Gastroesophageal sphincter (tissue), 4 donors: Measurements from ENCODE around the gene KRTAP10-1. TPM values are rescaled to one million over a fixed set of nuclear protein-coding genes. Genes with fewer than 3 reads are reported as not detected.

Source experiments
- ATAC-seq: fragments of 150-250 bp; one replicate; pipeline ENCODE4 v1.9.1; 2016; ENCODE audit warnings: mild to moderate bottlenecking, moderate library complexity
- H3K27ac ChIP-seq, 4 donors: fragments of 200-600 bp; sonication (generic) in 3 of 4; 1 replicate in 3 of 4; 2 replicates in 1 of 4; pipeline ENCODE4 v1.5.1; 2016 to 2019
- H3K27me3 ChIP-seq: fragments of 200-600 bp; sonication (generic); one replicate; pipeline ENCODE4 v1.5.1; 2019
- H3K36me3 ChIP-seq, 2 donors: fragments of 200-600 bp; sonication (generic); one replicate each; pipeline ENCODE4 v1.5.1; 2019; ENCODE audit warnings: control low read depth in 1 of 2
- H3K4me1 ChIP-seq, 3 donors: fragments of 200-600 bp; sonication (generic); 1 replicate in 2 of 3; 2 replicates in 1 of 3; pipeline ENCODE4 v1.5.1; 2016 to 2019; ENCODE audit warnings: control low read depth in 2 of 3
- H3K4me3 ChIP-seq, 2 donors: fragments of 200-600 bp; sonication (generic); one replicate each; pipeline ENCODE4 v1.5.1; 2019; ENCODE audit warnings: mild to moderate bottlenecking in 1 of 2, moderate library complexity in 1 of 2
- H3K9me3 ChIP-seq, 3 donors: fragments of 200-600 bp; sonication (generic); one replicate each; pipeline ENCODE4 v1.5.1; 2017 to 2019; ENCODE audit warnings: control low read depth in 2 of 3
- EP300 ChIP-seq: sonication (generic); formaldehyde crosslinking; IDR thresholded peaks from one replicate; pipeline ENCODE4 v1.6.1; 2017; ENCODE audit warnings: antibody characterized with exemption, mild to moderate bottlenecking
- POLR2A ChIP-seq, 2 donors: fragments of 450-650 bp; IDR thresholded peaks; one replicate each; pipeline ENCODE4 v1.6.1; 2017; ENCODE audit warnings: antibody characterized with exemption in 2 of 2, mild to moderate bottlenecking in 2 of 2, moderate library complexity in 1 of 2
- POLR2AphosphoS5 ChIP-seq: sonication (generic); formaldehyde crosslinking; IDR thresholded peaks from one replicate; pipeline ENCODE4 v1.6.1; 2017; ENCODE audit warnings: antibody characterized with exemption
- WGBS, 2 donors: methylation state at CpG; one replicate each; pipeline ENCODE4 v1.1.5; 2018; ENCODE audit warnings: low coverage in 1 of 2; 5-methylcytosine and 5-hydroxymethylcytosine counted together
- total RNA-seq, 4 donors: library from RNA; depleted of rRNA; stranded (reverse); fragments of >200 nt; gene quantifications; one replicate each; pipeline ENCODE4 v1.1.0, GENCODE V29; 2016
- TF ChIP-seq, protein P1 (sequence below), 4 experiments: fragments of 200-600 bp in 2 of 4; fragments of 450-650 bp in 2 of 4; sonication (generic) in 1 of 4; IDR thresholded peaks; one replicate each; pipeline ENCODE4 v1.5.1; 2017 to 2019; ENCODE audit warnings: antibody characterized with exemption in 4 of 4, mild to moderate bottlenecking in 2 of 4, moderate library complexity in 2 of 4

The KRTAP10-1 gene
- total RNA-seq, 4 donors from 2014 or later, result not detected

- no peak for ATAC-seq
- Histone ChIP-seq H3K9me3 (no peaks in the 10 kb centered on the region), H3K4me1 (peaks cover 0 to 9% (median 5%) of the 10 kb centered on the region in 3 donors), H3K27me3 (peaks cover 38% of the 10 kb centered on the region), H3K4me3 (no peak overlapping the region), H3K36me3 (no peaks in the 10 kb centered on the region), H3K27ac (no peak overlapping the region)
- TF ChIP-seq EP300, result no peak
- no peak for TF ChIP-seq POLR2A (IDR thresholded peaks at IDR 0.05)
- TF ChIP-seq POLR2AphosphoS5, result no peak
- TF ChIP-seq, protein P1, sequence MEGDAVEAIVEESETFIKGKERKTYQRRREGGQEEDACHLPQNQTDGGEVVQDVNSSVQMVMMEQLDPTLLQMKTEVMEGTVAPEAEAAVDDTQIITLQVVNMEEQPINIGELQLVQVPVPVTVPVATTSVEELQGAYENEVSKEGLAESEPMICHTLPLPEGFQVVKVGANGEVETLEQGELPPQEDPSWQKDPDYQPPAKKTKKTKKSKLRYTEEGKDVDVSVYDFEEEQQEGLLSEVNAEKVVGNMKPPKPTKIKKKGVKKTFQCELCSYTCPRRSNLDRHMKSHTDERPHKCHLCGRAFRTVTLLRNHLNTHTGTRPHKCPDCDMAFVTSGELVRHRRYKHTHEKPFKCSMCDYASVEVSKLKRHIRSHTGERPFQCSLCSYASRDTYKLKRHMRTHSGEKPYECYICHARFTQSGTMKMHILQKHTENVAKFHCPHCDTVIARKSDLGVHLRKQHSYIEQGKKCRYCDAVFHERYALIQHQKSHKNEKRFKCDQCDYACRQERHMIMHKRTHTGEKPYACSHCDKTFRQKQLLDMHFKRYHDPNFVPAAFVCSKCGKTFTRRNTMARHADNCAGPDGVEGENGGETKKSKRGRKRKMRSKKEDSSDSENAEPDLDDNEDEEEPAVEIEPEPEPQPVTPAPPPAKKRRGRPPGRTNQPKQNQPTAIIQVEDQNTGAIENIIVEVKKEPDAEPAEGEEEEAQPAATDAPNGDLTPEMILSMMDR (IDR thresholded peaks at IDR 0.05), result no peak
- 70% methylated on average over 2 of the region's 15 CpGs; no CpG with 5 or more reads in 1 of the 2 donors for WGBS, 2 donors
These were observed 26.4 kb downstream of the KRTAP10-1 start for GRCh38 chr21:44513389-44514217.

DNA sequence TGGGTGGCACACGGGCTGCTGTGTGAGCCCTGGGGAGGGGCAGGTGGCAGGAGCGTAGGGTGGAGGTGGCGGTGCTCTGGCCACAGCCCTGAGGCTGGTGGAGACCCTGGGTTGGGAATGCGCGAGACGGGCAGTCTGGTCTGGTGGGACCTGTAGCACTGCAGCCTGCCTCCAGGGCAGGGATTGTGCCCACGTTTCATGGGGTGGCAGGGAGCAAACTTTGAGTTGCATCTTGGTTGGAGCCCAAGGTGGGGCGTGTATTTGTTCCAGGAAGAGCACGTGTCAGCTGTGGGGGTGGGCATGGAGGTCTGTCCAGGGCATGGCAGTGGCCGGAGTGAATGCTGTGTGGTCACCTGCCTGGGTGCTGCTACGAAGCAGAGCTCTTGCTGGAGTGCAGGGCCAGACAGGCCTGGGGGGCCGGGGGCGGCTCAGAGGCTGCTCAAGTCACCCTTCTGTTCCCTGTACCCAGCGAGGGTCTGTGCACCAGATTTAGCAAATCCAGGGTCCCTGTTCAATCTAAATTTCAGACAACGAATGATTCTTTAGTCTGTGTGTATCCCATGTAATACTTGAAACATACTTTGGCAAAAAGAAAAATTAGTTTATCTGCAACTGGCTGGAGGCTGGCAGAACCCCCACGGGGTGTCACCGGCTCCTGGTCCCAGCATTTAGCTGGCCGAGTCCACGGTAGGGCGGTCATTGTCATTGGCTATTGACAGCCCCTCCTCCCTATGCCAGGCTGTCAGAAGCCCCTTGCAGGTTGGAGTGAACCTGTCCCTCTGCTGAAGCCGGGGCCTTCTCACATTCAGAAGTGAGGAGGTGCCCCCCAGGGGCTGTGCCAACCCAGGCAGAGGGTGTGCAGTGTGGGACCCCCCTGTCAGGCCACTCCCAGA lies 27.3 kb downstream of the KRTAP10-1 start:
- Histone ChIP-seq H3K27me3 (peaks cover 47% of the 10 kb centered on the region), H3K4me3 (no peak overlapping the region), H3K36me3 (no peaks in the 10 kb centered on the region), H3K4me1 (peaks cover 0 to 9% (median 5%) of the 10 kb centered on the region in 3 donors), H3K27ac (no peak overlapping the region), H3K9me3 (no peaks in the 10 kb centered on the region)
- ATAC-seq, result no peak
- 65 to 80% methylated on average over 4 to 5 of the region's 21 CpGs for WGBS, 2 donors
- TF ChIP-seq POLR2AphosphoS5, result no peak

- H3K4me1 ChIP-seq, result peaks cover 0 to 9% (median 5%) of the 10 kb centered on the region in 3 donors
- H3K36me3 ChIP-seq, result no peaks in the 10 kb centered on the region
- no peak for ATAC-seq
- peaks cover 55% of the 10 kb centered on the region for H3K27me3 ChIP-seq
- no peaks in the 10 kb centered on the region for H3K9me3 ChIP-seq
- no peak overlapping the region for H3K4me3 ChIP-seq
- 71 to 85% methylated on average over 5 to 7 of the region's 8 CpGs for WGBS, 2 donors
- TF ChIP-seq EP300 (no peak), POLR2AphosphoS5 (no peak), POLR2A (IDR thresholded peaks at IDR 0.05) (no peak)
- TF ChIP-seq, protein P1 (IDR thresholded peaks at IDR 0.05), result no peak
- no peak overlapping the region for H3K27ac ChIP-seq
These were observed 28.1 kb downstream of the KRTAP10-1 start for GRCh38 chr21:44511938-44512275.

GRCh38 chr21:44511219-44511937 lies 28.6 kb downstream of the KRTAP10-1 start:
- Histone ChIP-seq H3K9me3 (no peaks in the 10 kb centered on the region), H3K4me1 (peaks cover 0 to 9% (median 5%) of the 10 kb centered on the region in 3 donors), H3K4me3 (no peak overlapping the region), H3K36me3 (no peaks in the 10 kb centered on the region), H3K27me3 (peaks cover 61% of the 10 kb centered on the region), H3K27ac (no peak overlapping the region)
- WGBS, 2 donors, result 80 to 92% methylated on average over 1 to 2 of the region's 11 CpGs
- ATAC-seq, result no peak
- TF ChIP-seq, protein P1 (IDR thresholded peaks at IDR 0.05), result no peak
- no peak for TF ChIP-seq POLR2AphosphoS5
- TF ChIP-seq EP300, result no peak
- no peak for TF ChIP-seq POLR2A (IDR thresholded peaks at IDR 0.05)
